Left ventricle myocardium superior (tissue), 1 donor: ENCODE results near the gene ERF. TPM values are rescaled to one million over a fixed set of nuclear protein-coding genes. Genes with fewer than 3 reads are reported as not detected.
"Not testable (repeated sequence)": the region's sequence is repeated elsewhere in the genome, so short reads cannot be mapped to it uniquely, and the experiment has no call there.

Experiments
- ATAC-seq: fragments of 200-7000 bp; cut with Tn5 transposase; one replicate; pipeline ENCODE4 v1.9.1; 2020; ENCODE audit warnings: mild to moderate bottlenecking, moderate library complexity
- DNase-seq: peaks from one replicate; pipeline ENCODE4 v3.0.0-alpha.2; 2020
- intact Hi-C: fragments of 100-400 bp; cut with micrococcal nuclease; formaldehyde crosslinking; loops from one replicate; pipeline ENCODE4 v1.11.0; 2022
- total RNA-seq: library from RNA; stranded (reverse); fragmentation: NEBNext Ultra II Directional; extraction: Animal tissue kit (Norgen Biotek cat#: 25700); gene quantifications from one replicate; pipeline ENCODE4 v1.2.1, GENCODE V29; 2021
- donor health status: DM: no; HTN: yes; CAD: no; lungs with severe emphysema.

Gene ERF
- total RNA-seq, 1 donor from 2014 or later, result 46.0 TPM

DNA sequence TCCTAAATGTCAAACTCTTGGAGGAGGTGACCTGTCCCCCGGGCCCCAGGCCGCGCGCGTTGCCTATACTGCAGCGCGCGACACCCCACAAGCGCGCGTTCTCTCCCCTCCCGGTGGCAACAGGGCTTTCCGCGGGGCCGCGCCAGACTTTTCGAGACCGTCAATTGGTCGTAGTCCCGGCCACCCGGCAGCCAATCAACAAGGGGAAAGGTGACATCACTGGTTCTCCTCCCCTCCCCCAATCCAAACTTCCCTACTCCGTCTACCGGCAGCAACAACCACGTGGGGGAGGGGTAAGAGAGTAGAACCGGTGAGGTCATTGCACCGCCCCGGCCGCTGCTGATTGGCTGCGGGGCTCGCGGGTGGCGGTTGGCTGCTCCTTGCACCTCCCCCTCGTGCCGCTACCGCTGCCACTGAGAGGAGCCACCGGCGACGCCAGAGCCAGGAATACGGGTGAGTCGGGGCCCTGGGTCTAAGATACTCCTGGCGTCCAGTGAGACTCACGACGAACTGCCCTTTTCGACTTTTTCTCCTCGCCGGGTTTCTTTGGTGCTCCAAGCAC, 13.3 kb upstream of the ERF start:
- peak; percentile 84 for ATAC-seq
- intact Hi-C loops, result no loop called here

DNA sequence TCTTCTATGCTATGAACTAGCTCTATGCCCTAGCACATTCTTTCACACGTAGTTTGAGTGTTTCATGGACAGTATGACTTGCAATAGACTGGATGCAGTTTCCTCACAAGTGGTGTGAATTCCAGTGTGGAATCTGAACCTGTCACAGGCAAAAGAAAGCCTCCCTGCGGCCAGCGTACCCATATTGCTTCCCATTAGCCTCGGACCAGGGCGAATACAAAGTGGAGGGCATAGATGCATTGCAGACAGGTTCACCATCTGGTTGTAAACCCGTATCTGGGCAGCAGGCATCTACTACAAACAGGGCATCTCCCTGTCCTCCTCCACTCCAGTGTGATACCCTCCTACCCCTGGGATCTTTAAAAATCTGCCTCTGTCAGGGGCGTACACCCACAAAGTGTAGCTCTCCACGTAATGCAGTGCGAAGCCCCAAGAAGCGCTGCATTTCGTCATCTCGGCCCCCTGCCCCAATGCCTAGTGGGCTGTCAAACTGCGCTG, 12.8 kb upstream of the ERF start:
- intact Hi-C loops, result no loop called here
- DNase-seq (no peak), ATAC-seq (no peak)

More for the DNA sequence above, 13.3 kb upstream of the ERF start:
- peak; percentile 98 for DNase-seq

DNA sequence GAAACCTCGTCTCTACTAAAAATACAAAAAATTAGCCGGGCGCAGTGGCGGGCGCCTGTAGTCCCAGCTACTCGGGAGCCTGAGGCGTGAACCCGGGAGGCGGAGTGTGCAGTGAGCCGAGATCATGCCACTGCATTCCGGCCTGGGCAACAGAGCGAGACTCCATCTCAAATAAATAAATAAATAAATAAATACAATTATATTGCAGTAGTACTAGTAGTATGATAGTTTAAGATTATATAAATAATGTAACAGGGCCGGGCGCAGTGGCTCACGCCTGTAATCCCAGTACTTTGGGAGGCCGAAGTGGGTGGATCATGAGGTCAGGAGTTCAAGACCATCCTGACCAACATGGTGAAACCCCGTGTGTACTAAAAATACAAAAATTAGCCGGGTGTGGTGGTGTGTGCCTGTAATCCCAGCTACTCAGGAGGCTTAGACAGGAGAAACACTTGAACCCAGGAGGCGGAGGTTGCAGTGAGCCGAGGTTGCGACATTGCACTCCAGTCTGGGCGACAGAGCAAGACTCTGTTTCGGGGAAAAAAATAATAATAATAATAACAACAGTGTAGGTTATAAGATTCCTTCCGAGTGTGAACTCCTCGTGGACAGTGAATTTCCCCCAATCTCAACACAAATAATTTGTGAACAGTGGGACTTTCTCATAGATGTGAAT, 12.1 kb upstream of the ERF start:
- DNase-seq, intact Hi-C loops, ATAC-seq: not testable (repeated sequence)

DNA sequence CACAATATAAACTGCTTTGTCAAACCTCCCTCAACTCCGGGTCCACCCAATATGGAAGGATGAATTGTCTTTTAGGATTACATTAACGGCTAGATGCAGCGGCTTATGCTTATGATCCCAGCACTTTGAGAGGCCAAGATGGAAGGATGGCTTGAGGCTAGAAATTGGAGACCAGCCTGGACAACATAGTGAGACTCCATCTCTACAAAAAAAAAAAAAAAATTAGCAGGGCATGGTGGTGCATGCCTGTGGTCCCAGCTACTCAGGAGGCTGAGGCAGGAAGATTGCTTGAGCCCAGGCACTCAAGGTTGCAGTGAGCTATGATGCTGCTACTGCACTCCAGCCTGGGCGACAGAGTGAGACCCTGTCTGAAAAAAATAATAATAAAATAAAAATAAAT, 11.2 kb upstream of the ERF start:
- intact Hi-C loops, ATAC-seq, DNase-seq: not testable (repeated sequence)

DNA sequence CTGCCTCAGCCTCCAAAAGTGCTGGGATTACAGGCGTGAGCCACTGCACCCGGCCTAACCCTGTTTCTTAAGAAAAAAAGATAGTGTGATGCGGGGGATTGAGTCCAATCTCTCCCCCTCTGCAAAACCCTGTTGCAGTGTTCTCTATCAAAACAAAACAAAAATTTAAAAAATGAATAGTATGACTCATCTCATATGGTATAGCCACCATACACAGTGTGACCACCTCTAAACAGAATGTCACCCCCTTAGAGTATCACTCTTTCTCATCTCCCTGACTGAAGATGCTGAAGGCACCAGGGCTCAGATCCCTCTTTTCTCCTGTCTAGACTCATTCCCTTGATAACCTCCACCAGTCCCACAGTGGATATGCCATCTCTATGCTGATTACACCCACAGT, 6.8 kb upstream of the ERF start:
- ATAC-seq (no peak), DNase-seq (no peak)
- intact Hi-C loops, result no loop called here

DNA sequence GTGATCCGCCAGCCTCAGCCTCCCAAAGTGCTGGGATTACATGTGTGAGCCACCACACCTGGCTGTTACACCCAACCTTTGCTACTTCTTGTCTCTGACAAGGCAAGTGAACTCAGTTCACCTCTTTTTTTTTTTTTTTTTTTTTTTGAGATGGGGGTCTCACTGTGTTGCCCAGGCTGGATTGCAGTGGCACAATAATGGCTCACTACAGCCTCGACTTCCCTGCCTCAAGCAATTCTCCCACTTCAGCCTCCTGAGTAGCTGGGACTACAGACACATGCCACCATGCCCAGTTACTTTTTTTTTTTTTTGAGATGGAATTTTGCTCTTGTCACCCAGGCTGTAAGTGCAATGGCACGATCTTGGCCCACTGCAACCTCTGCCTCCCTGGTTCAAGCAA, 2.9 kb upstream of the ERF start:
- intact Hi-C loops, DNase-seq: not testable (repeated sequence)

DNA sequence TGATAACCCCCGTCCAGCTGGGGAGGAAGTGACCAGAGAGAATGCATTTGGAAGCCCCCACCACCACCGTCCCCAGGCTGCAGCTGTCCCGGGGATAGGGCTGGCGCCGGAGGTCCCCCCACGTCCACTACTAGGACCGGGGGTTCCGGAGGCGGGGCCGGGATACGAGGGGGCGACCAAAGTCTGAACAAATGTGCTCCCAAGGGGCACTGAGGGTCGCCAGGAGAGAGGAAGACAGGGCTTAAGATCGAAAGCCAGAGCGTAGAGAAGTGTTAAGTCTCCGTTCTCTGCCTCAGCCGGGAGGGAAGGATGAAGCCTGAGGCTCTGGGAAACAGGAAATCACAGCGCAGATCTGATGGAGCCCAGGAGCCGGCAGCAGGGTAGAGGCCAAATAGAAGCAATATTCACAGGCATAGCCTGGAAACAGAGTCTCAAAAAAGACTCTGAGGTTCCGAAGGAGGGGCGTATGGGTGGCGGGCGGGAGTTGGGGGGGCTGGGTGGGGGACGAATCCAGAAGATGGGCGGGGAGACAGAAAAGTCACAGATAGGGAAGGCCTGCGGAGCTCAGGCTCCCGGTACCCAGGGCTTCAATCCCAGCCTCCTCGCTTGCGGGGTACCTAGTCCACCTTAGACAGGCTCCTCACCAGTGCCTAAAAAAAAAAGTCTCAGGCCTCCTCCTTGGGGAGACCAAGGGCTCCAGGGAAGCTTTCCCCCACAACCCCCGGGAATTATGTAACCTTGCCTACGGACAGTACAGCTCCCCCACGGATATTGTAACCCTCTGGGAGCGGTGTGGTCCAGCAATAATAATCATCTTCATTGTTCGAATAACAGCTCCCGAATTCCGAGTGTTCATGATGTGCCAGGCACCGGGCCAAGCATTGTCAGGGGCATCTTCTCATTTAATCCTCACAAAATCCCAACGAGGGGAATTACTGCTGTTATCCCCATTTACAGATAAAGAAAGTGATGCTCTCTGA, 1.1 kb upstream of the ERF start:
- ATAC-seq (peak; percentile 4), DNase-seq (peak; percentile 75)
- intact Hi-C loops, result no loop called here

More for the DNA sequence above, 2.9 kb upstream of the ERF start:
- not testable (repeated sequence) for ATAC-seq

DNA sequence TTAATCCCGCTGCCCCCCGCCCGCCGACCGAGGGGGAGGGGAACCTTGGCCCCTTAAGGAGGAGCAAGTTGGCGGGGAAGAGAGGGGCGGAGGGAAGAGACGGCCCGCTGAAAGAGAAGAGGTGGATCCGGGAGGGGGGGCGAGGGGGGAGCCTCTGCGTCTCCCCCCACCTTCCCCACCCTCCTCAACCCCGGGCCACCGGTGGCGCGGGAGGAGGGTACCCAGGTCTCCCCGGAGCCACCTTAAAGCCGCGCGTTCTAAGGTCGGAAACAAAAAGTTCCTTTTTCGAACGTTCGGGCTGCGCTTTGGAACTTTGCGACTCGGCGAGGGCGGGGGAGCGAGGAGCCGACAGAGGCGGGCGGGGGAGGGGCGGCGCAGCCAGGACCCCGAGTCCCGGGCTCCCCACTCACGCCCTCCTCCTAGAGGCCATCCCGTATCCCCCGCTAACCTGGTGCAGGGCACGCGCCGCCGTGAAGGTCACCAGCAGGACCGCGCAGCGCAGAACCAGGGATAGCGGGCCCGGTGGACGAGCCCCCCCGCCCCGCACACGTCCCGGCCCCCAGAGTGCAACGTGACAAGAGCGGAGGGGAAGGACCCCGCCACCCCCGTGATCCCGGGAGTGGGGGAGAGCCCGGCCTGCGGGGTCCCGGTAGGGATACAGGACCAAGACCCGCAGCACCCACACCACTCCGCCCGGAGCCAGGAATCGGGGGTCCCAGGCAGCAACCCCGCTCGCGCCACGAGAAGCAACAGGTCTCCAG, 659 bp downstream of the ERF start:
- DNase-seq (peak; percentile 84), ATAC-seq (peak; percentile 38)
- intact Hi-C loops, result no loop called here

DNA sequence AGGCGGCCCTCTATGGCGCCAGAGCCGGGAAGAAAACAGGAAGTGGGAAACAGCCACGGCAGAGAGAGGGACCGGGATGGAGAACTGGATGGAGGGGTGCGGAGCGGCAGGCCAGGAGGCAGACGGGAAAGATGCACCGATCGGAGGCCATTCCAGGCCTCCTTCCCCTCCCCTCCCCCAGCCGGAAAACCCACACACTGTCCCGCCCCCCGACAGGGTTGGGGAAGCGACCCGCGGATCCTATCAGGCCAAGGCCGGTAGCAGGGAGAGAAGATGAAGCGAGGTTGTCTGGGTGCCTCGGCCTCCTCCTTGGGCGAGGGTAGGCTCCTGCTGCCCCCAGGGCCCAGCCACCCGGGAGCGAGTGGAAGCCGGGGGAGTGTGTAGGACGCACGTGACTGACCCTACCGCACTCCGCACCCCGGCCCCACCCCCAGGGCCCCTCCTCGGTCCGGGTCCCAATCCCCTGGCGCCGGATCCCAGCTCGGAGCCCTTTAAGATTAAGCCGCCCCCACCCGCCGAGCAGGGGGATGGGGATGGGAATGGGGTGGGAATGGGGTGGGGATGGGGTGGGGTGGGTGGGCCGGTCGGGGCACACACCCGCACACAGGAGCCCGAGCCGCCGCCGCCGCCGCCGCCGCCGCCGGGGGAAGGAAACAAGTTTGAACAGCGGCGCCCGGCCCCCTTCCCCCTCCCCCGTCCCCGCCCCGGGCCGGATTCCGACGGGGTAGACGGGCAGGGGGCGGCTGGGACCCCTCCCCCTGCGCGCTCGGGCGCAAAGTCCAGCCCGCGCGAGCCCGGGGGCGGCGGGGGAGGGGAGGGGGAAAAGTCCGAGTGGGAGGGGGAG, 1.5 kb downstream of the ERF start:
- intact Hi-C loops, result no loop called here
- ATAC-seq (peak; percentile 9), DNase-seq (peak; percentile 78)

DNA sequence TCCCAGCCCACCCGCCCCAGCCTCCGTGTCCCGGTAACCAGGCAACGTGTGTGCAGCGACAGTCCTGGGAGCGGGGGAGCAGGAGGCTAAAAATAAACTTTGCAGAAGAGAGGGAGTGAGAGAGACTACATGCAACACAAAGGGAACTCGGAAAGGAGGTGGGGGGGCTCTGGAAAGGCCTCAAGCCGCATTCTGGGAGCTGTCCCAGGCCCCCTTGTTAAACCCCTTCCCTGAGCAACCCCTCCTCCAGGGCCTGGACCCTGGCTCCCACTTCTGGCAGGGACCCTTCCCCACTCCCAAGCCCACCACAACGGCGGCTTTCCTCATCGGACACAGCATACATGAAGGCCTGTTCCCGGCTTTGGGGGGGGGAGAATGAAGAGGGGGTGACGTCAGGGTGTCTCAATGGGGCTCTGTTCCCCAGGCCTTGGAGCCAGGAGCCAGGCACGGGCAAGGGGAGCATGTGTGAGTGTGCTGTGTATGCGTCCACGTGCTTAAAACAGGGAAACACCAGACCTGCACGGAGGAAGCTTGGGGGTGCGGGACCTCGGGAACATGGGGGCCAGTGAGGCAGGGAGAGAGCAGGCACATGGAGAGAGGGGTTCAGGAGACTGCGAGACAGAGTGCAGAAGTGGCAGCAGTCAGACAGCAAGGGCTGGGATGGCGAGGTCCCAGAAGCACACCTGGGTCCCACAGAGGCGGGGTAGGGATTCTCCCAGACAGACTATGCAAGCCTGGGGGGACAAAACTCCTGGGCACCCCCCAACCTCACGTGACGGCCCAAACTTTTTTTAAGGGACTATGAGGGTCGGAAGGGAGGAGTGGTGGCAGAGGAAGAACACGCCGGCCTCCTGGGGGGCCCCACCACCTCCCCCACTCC, 2.3 kb downstream of the ERF start:
- peak; percentile 15 for ATAC-seq
- intact Hi-C loops, result no loop called here

DNA sequence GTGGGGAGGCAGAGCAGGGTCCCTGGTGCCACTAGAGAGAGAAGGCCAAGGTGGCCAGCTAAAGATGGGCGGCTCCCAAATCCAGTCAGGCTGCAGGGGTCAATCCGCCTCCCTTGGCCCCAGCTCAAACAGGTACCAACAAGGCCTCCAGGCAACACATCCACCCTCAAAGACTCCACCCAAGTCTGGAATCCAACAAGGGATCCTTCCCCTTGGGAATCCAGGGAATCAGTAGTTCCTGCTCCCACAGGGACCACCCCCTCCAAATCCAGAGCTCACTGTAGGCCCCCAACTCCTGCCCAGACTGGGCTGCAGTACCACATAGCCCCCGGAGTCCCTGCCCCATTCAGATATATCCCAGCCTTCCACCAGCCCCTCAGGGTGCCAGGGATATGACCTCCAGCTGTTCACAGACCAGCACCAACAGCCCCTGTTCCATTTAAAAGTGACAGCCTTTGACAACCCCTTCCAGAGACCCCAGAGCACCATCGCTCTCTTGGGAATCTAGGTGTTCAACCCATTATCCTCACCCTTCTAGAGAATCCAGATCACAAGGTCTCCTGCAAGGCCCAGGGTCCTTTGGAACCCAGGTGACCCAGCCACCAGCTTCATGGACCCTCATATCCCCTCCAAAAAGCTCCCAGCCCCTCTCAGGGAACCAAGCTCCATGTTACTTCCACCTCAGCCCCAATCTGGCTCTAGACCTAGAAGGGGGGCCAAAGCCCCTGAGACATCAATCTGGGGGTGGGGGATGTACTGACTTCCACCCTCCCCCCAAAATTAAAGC, 3.2 kb downstream of the ERF start:
- intact Hi-C loops, result no loop called here
- no peak for DNase-seq
- ATAC-seq, result no peak

More for the DNA sequence above, 2.3 kb downstream of the ERF start:
- DNase-seq, result peak; percentile 66

DNA sequence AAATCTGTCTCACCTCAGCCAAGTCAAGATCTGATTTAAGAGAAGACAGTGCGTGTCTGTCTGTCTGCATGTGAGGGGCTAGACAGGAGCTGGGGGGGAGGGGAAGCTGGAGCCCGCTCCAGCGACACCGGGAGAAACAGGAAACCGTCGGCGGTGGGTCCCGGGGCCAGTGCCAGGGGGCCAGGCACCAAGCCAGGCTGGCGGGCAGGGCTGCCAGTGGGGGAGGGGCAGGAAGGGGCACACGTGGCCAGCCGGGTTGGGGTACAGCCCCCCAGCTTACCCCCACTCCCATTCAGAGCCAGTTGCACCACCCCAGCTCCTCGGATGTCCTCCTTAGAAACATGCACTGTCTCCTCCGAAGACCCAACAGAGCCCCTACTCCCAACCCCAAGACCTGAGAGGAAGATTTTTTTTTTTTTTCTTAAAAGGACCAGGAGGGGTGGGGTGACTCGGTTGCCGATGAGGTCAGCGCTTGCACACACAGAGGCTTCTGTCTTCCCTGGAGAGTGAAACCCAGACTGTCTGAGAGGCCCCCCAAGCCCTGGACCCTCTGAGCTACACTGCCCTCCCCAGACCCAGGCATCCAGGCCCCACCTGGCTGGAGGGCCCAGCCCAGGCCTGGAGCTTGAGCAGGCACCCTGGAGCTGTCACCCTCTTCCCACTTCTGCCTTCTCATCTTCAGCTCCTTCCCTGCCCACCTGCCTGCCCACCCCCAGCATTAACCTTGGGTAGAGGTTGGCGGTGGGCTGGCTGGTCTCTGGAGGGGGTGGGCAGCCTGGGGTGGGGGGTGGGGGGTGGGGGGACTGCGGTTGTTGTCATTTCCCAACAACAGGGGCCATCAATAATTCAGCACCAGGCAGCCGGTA, 4.0 kb downstream of the ERF start:
- intact Hi-C loops, result no loop called here
- peak; percentile 63 for DNase-seq
- no peak for ATAC-seq

DNA sequence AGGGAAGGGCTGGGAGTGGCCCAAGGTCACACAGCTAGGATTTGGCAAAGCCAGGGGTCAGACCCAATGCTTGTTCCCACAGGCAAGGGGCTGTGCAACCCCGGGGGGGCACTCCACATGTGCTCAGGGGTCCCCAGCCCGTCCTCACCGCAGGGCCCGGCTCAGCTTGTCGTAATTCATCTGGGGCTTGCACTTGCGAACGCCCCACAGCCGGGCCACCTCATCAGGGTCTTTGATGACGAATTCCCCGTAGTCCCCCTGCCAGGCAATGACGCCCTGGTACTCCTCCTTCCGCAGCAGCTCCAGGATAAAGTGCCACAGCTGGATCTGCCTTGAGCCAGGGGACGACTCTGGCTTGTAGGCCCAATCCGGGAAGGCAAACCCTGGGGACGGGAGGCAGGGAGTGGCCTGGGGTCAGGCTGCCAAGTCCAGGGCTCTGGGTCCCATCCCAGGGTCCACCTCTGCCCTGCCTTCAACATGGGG, 4.7 kb downstream of the ERF start:
- ATAC-seq (no peak), DNase-seq (peak; percentile 64)
- intact Hi-C loops, result no loop called here

DNA sequence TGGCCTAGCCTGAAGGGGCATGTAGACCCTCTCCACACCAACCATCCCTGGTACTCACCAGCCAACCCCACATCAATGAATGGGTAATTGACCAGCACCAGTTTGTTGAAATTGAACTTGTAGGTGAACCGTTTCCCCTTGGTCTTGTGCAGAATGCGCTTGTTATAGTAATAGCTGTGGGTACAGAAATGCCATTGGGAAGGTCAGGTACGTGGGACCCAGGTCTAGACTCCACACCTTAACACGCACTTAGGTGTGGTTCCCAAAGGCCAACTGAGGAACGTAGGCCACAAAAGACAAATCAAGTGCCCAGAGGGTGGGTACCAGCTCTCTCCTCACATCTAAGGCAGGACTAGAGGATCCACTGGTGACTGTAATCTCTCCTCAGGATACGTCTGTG, 5.2 kb downstream of the ERF start:
- DNase-seq, result no peak
- intact Hi-C loops, result loop anchor here (5.0 kb wide), 1 partner anchor 38 kb away; no protein-coding TSS in a partner anchor
- no peak for ATAC-seq

DNA sequence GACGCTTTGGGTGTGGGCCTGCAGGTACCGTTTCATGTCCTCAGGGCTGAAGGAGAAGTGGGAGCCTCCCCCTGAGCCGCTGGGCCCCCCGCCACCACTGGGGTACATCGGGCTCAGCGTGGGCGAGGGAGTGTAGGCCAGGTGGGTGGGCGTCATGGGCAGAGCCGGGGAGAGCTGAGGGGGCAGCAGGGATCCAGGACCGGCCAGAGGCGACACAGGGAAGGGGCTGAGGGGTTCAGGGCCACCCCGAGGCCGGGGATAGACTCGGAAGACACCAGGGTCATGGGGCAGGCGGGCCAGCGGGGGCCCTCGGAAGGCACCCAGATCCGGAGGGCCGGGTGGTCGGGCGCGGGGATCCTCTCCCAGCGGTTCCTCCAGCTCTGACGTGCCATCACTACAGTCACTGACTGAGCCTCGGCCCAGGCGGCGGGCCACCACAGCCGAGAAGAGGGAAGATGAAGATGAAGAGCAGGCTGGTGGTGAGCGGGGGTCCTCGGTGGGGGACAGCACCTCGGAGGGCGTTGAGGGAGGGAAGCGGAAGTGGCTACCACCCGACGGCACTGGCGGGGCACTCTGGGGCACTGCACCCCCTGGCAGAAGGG, 5.7 kb downstream of the ERF start:
- ATAC-seq, result no peak
- DNase-seq, result peak; percentile 40
- intact Hi-C loops, result loop anchor here (5.0 kb wide), 1 partner anchor 38 kb away; no protein-coding TSS in a partner anchor
